Measurements from ENCODE around the gene LZTR1. TPM values are rescaled to one million over a fixed set of nuclear protein-coding genes. Genes with fewer than 3 reads are reported as not detected.

LZTR1 gene
- total and polyA plus RNA-seq, 2 experiments from 2014 or later = 9.2 to 39.9 TPM

DNA sequence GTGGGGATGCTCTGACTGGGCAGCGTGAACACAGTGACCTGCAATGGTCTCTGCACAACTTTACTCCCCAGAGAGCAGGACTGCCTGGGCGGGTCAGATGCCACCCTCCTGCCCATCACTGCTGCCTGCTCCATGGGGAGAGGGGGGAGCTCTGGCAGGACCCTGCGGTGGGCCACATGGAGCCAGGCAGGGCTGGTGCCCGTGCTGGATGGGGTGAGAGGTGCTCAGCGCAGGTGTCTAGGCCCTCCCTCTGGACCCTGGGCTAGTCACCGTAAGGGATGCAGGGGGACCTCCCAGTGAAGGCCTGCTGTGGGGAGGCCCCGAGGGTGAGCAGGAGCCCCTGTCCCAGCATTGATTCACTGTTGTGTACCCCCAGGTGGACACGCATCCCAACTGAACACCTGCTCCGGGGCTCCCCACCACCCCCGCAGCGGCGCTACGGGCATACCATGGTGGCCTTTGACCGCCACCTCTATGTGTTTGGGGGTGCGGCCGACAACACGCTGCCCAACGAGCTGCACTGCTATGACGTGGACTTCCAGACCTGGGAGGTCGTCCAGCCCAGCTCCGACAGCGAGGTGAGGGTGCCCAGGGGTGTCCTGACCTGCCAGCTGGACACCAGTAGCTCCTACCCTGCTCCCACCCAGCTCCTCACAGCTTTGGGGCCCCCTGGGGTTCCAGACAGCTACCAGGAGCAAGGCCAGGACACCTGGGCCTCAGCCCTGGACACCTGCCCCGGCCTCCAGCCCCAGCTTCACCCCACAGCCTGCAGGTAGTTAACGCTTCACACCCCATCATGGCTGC, 9.4 kb downstream of the LZTR1 start (continued):
- TF ChIP-seq, protein P1, sequence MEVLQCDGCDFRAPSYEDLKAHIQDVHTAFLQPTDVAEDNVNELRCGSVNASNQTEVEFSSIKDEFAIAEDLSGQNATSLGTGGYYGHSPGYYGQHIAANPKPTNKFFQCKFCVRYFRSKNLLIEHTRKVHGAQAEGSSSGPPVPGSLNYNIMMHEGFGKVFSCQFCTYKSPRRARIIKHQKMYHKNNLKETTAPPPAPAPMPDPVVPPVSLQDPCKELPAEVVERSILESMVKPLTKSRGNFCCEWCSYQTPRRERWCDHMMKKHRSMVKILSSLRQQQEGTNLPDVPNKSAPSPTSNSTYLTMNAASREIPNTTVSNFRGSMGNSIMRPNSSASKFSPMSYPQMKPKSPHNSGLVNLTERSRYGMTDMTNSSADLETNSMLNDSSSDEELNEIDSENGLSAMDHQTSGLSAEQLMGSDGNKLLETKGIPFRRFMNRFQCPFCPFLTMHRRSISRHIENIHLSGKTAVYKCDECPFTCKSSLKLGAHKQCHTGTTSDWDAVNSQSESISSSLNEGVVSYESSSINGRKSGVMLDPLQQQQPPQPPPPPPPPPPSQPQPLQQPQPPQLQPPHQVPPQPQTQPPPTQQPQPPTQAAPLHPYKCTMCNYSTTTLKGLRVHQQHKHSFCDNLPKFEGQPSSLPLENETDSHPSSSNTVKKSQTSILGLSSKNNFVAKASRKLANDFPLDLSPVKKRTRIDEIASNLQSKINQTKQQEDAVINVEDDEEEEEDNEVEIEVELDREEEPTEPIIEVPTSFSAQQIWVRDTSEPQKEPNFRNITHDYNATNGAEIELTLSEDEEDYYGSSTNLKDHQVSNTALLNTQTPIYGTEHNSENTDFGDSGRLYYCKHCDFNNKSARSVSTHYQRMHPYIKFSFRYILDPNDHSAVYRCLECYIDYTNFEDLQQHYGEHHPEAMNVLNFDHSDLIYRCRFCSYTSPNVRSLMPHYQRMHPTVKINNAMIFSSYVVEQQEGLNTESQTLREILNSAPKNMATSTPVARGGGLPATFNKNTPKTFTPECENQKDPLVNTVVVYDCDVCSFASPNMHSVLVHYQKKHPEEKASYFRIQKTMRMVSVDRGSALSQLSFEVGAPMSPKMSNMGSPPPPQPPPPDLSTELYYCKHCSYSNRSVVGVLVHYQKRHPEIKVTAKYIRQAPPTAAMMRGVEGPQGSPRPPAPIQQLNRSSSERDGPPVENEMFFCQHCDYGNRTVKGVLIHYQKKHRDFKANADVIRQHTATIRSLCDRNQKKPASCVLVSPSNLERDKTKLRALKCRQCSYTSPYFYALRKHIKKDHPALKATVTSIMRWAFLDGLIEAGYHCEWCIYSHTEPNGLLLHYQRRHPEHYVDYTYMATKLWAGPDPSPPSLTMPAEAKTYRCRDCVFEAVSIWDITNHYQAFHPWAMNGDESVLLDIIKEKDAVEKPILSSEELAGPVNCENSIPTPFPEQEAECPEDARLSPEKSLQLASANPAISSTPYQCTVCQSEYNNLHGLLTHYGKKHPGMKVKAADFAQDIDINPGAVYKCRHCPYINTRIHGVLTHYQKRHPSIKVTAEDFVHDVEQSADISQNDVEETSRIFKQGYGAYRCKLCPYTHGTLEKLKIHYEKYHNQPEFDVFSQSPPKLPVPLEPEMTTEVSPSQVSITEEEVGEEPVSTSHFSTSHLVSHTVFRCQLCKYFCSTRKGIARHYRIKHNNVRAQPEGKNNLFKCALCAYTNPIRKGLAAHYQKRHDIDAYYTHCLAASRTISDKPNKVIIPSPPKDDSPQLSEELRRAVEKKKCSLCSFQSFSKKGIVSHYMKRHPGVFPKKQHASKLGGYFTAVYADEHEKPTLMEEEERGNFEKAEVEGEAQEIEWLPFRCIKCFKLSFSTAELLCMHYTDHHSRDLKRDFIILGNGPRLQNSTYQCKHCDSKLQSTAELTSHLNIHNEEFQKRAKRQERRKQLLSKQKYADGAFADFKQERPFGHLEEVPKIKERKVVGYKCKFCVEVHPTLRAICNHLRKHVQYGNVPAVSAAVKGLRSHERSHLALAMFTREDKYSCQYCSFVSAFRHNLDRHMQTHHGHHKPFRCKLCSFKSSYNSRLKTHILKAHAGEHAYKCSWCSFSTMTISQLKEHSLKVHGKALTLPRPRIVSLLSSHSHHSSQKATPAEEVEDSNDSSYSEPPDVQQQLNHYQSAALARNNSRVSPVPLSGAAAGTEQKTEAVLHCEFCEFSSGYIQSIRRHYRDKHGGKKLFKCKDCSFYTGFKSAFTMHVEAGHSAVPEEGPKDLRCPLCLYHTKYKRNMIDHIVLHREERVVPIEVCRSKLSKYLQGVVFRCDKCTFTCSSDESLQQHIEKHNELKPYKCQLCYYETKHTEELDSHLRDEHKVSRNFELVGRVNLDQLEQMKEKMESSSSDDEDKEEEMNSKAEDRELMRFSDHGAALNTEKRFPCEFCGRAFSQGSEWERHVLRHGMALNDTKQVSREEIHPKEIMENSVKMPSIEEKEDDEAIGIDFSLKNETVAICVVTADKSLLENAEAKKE (CRISPR knock-in tag; IDR thresholded peaks at IDR 0.05) = no peak

DNA sequence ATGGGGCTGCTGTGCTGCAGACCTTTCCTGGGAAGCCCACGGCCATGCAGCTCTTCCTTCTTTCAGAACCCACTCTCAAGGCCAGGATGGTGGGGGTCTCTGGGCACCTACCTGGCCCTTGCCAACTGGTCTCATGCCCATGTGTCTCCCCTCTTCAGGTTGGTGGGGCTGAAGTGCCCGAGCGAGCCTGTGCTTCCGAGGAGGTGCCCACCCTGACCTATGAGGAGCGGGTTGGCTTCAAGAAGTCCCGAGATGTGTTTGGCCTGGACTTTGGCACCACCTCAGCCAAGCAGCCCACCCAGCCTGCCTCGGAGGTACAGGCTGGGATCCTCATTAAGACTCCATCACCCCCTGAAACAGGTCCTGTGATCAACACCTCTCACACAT, 10.0 kb downstream of the LZTR1 start:
- DNase-seq (ENCODE audit: low spot score) = no peak
- Histone ChIP-seq H2AFZ (no peak overlapping the region), H3K4me3 (no peak overlapping the region), H3K9me2 (ENCODE audit: insufficient read depth) (no peaks in the 10 kb centered on the region), H3K4me1 (ENCODE audit: insufficient read depth) (no peaks in the 10 kb centered on the region), H3K79me2 (replicated peaks; ENCODE audit: insufficient read depth) (no peaks in the 10 kb centered on the region), H3F3A (replicated peaks; ENCODE audit: low read depth) (no peaks in the 10 kb centered on the region), H3K36me3 (ENCODE audit: insufficient read depth) (no peaks in the 10 kb centered on the region), H3K4me2 (no peak overlapping the region), H3K27ac (ENCODE audit: low read depth) (no peak overlapping the region), H4K20me1 (replicated peaks; ENCODE audit: insufficient read depth) (no peaks in the 10 kb centered on the region), H3K27me3 (ENCODE audit: insufficient read depth) (no peaks in the 10 kb centered on the region)
- Mint-ChIP-seq H3K4me3 (no peak overlapping the region), H3K4me1 (no peaks in the 10 kb centered on the region; the same call in 2 of the 3 replicates), H3K36me3 (ENCODE audit: low read depth) (peaks cover 11% of the 10 kb centered on the region; the same call in 2 of the 3 replicates), H3K27me3 (ENCODE audit: insufficient read depth, low read depth, poor library complexity) (peaks cover 6% of the 10 kb centered on the region), H3K27ac (no peak overlapping the region), H3K9me3 (no peaks in the 10 kb centered on the region)
- ATAC-seq = no peak
- TF ChIP-seq, protein P2, sequence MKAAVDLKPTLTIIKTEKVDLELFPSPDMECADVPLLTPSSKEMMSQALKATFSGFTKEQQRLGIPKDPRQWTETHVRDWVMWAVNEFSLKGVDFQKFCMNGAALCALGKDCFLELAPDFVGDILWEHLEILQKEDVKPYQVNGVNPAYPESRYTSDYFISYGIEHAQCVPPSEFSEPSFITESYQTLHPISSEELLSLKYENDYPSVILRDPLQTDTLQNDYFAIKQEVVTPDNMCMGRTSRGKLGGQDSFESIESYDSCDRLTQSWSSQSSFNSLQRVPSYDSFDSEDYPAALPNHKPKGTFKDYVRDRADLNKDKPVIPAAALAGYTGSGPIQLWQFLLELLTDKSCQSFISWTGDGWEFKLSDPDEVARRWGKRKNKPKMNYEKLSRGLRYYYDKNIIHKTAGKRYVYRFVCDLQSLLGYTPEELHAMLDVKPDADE (IDR thresholded peaks at IDR 0.05) = no peak
- TF ChIP-seq, protein P3, sequence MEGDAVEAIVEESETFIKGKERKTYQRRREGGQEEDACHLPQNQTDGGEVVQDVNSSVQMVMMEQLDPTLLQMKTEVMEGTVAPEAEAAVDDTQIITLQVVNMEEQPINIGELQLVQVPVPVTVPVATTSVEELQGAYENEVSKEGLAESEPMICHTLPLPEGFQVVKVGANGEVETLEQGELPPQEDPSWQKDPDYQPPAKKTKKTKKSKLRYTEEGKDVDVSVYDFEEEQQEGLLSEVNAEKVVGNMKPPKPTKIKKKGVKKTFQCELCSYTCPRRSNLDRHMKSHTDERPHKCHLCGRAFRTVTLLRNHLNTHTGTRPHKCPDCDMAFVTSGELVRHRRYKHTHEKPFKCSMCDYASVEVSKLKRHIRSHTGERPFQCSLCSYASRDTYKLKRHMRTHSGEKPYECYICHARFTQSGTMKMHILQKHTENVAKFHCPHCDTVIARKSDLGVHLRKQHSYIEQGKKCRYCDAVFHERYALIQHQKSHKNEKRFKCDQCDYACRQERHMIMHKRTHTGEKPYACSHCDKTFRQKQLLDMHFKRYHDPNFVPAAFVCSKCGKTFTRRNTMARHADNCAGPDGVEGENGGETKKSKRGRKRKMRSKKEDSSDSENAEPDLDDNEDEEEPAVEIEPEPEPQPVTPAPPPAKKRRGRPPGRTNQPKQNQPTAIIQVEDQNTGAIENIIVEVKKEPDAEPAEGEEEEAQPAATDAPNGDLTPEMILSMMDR (conservative IDR thresholded peaks at IDR 0.05; ENCODE audit: low read depth in 2 of 2) = no peak
- no peak for TF ChIP-seq POLR2AphosphoS5 (IDR thresholded peaks at IDR 0.05; ENCODE audit: low read depth)
